Neural cell (in vitro differentiated cells): ENCODE data around the gene IL21.

Source experiments
- EP300 ChIP-seq: fragments of 450-650 bp; conservative IDR thresholded peaks from 2 replicates; pipeline ENCODE4 v1.6.1; 2014; ENCODE audit warnings: antibody characterized with exemption, mild to moderate bottlenecking, moderate library complexity; ENCODE audit not compliant: poor library complexity, severe bottlenecking
- EZH2 ChIP-seq: fragments of 200-600, 300-800 bp; shearing (Covaris generic), sonication (generic); IDR thresholded peaks from 2 replicates; pipeline ENCODE4 v1.6.1; 2014; ENCODE audit warnings: antibody characterized with exemption, low read length, borderline replicate concordance, mild to moderate bottlenecking; ENCODE audit not compliant: insufficient read depth, poor library complexity, severe bottlenecking
- POLR2AphosphoS5 ChIP-seq: IDR thresholded peaks from 2 replicates; pipeline ENCODE4 v1.6.1; 2012
- RAD21 ChIP-seq: fragments of 450-650 bp; conservative IDR thresholded peaks from 2 replicates; pipeline ENCODE4 v1.6.1; 2014; ENCODE audit warnings: antibody characterized with exemption, mild to moderate bottlenecking, moderate library complexity
- SMC3 ChIP-seq: fragments of 450-650 bp; conservative IDR thresholded peaks from 2 replicates; pipeline ENCODE4 v1.6.1; 2014; ENCODE audit warnings: antibody characterized with exemption, mild to moderate bottlenecking, moderate library complexity; ENCODE audit not compliant: poor library complexity
- TAF1 ChIP-seq: IDR thresholded peaks from 2 replicates; pipeline ENCODE4 v1.6.1; 2012; ENCODE audit warnings: low read depth
- TF ChIP-seq, protein P1 (sequence below): fragments of 450-650 bp; IDR thresholded peaks from 2 replicates; pipeline ENCODE4 v1.5.1; 2014; ENCODE audit warnings: antibody characterized with exemption, mild to moderate bottlenecking, moderate library complexity; ENCODE audit not compliant: poor library complexity, severe bottlenecking
- TF ChIP-seq, protein P2 (sequence below): IDR thresholded peaks from 2 replicates; pipeline ENCODE4 v1.6.1; 2012; ENCODE audit warnings: borderline replicate concordance

DNA sequence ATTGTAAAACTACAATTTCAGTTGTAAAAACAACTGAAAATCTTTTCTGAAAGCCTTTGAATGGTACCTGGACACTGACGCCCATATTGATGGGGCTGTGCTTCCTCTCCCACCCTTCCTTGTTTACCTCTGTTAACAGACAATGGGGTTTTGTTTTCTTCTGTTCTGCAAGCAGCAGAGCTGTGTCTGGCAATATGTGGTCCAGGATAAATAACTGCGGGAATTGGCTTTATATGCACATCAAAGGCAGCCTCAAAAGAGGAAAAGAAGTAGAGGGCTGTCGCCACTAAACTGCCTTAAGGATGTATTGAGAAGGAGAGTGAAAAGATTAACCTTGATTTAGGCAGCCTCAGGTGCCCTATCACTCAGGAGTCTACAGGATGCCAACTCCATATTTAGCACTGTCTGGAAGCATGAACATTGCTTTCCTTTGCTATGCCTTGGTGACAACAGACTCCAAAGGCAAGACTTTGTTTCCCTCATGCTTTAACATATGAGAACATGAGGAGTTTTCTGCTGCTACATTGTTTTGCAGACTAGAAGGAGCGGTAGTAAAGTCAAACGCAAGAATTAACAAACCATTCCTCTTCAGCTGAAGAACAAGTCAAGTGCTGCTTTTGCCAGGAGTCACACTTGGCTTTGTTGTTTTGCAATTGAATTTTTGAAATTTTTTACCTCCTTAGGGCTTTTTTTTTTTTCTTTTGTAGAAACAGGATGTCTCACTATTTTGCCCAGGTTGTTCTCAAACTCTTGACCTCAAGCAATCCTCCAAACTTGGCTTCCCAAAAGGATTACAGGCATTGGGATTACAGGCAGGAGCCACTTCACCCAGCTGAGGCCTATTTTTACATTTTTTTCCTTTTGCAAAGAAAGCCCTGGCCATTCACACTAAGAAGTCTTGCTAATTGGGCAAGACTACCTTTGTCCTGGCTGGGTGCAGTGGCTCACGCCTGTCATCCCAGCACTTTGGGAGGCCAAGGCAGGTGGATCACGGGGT lies 3.0 kb downstream of the IL21 start:
- TF ChIP-seq RAD21 (no peak), TAF1 (no peak), EZH2 (no peak), SMC3 (no peak), POLR2AphosphoS5 (no peak), EP300 (no peak)
- TF ChIP-seq, protein P1, sequence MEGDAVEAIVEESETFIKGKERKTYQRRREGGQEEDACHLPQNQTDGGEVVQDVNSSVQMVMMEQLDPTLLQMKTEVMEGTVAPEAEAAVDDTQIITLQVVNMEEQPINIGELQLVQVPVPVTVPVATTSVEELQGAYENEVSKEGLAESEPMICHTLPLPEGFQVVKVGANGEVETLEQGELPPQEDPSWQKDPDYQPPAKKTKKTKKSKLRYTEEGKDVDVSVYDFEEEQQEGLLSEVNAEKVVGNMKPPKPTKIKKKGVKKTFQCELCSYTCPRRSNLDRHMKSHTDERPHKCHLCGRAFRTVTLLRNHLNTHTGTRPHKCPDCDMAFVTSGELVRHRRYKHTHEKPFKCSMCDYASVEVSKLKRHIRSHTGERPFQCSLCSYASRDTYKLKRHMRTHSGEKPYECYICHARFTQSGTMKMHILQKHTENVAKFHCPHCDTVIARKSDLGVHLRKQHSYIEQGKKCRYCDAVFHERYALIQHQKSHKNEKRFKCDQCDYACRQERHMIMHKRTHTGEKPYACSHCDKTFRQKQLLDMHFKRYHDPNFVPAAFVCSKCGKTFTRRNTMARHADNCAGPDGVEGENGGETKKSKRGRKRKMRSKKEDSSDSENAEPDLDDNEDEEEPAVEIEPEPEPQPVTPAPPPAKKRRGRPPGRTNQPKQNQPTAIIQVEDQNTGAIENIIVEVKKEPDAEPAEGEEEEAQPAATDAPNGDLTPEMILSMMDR: no peak
- TF ChIP-seq, protein P2, sequence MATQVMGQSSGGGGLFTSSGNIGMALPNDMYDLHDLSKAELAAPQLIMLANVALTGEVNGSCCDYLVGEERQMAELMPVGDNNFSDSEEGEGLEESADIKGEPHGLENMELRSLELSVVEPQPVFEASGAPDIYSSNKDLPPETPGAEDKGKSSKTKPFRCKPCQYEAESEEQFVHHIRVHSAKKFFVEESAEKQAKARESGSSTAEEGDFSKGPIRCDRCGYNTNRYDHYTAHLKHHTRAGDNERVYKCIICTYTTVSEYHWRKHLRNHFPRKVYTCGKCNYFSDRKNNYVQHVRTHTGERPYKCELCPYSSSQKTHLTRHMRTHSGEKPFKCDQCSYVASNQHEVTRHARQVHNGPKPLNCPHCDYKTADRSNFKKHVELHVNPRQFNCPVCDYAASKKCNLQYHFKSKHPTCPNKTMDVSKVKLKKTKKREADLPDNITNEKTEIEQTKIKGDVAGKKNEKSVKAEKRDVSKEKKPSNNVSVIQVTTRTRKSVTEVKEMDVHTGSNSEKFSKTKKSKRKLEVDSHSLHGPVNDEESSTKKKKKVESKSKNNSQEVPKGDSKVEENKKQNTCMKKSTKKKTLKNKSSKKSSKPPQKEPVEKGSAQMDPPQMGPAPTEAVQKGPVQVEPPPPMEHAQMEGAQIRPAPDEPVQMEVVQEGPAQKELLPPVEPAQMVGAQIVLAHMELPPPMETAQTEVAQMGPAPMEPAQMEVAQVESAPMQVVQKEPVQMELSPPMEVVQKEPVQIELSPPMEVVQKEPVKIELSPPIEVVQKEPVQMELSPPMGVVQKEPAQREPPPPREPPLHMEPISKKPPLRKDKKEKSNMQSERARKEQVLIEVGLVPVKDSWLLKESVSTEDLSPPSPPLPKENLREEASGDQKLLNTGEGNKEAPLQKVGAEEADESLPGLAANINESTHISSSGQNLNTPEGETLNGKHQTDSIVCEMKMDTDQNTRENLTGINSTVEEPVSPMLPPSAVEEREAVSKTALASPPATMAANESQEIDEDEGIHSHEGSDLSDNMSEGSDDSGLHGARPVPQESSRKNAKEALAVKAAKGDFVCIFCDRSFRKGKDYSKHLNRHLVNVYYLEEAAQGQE: no peak
